Mesenteric fat pad (tissue), 1 donor: Measurements from ENCODE around the gene MRPS34. TPM values are rescaled to one million over a fixed set of nuclear protein-coding genes. Genes with fewer than 3 reads are reported as not detected.
A peak's percentile ranks its signal among the peaks of the same experiment; 100 is the strongest.

Experiments used
- DNase-seq: peaks from one replicate; pipeline ENCODE4 v3.0.0-alpha.2; 2020; ENCODE audit warnings: low spot score
- total RNA-seq: library from RNA; stranded (reverse); fragmentation: NEBNext Ultra II Directional; extraction: Animal tissue kit (Norgen Biotek cat#: 25700); gene quantifications from one replicate; pipeline ENCODE4 v1.2.1, GENCODE V29; 2021
- donor health status: DM: yes; HTN: yes; CAD: no.

The MRPS34 gene
- total RNA-seq, 1 donor from 2014 or later = 71.3 TPM

DNA sequence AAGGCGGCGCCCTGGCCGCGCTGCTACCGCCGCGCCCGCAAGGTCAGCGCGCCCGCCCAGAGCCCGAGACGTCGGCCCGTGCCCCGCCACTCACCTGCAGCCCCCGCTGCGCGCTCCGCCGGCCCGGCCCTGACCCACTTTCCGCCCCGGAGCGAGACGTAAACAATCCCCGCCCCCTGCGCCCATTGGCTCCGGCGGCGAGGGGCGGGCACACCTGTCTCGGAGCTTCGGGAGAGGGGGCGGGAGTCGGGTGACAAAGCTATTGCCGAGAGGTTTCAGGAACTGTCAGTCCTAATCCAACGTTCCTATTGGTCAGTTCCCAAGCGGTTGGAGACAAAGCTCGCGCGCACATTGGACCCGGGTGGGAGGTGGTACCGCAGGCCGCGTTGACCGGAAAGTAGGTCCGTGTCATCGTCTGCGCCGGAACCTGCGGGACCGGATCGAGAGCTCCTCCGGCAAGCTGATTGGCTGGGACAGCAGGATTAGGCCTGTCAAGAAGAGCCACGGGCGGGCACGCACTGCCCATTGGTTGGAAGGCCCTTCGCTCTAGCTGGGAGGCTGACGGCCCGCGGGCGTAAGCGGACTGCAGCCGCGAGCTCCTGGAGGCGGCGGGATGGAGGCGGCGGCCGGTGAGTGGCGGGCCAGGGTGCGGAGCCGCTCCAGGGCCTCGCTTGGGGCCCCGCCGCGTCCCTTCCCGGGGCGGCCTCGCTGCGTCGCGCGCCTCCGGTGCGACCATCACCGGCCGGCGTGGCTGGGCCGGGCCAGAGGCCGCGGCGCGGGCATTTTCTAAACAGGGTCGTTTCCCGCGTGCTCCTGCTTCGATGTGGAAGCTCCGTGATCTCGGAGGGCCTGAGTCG lies 9.7 kb upstream of the MRPS34 start, which contains the start of the genes NUBP2 and SPSB3:
Gene NUBP2, plus strand, starts transcription at position 553 of the 857 bp plus-strand sequence. Its CDS starts 61 bp downstream, at position 614.
Gene SPSB3, minus strand, starts transcription at position 164 of the 857 bp plus-strand sequence. CDS start 1,088 bp downstream, outside the sequence.
- DNase-seq = peak; percentile 100

- no peak for DNase-seq
Measured at GRCh38 chr16:1781758-1782407, 8.9 kb upstream of the MRPS34 start.

GRCh38 chr16:1781254-1781653 lies 8.3 kb upstream of the MRPS34 start:
- no peak for DNase-seq

GRCh38 chr16:1780677-1781072 lies 7.7 kb upstream of the MRPS34 start:
- DNase-seq = no peak

DNA sequence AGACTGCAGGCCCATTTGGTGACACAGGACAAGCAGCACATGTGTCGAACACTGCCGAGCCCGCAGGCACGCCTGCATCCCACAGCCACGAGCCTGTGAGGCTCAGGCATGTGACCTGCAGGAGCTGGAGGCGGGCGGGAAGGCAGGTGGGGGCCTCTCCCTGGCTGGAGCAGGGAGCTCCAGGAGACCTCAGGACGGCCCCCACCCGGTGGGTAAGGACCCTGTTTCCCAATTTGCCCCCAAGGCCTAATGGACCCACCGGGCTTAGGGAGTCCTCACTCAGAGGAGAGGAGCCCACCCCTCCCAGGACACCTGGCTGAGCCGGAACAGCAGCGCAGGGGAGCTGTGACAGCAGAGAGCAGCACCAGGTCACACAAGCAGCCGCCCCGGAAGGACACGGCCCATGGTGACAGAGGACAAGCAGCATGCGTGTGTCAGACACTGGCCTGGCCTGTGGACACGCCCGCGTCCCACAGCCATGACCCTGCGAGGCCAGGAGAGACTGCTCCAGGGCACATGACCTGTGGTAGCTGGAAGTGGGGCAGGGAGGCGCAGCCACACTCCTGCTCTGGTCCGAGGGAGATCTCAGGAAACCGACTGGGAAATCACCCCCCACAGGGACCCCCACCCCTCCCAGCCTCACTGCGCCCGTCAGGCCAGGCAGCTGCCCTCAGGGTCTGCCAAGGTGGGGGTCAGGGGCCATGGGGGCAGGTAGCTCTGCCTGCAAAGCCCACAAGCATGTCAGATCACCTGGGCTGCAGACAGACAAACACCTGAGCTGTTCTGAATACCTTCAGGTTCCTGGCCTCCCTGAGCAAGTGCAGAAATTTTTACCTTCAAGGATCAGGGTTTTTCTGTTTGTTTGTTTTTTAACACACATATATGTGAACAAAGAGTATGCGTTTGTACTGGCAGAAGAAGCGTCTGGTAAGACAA lies 7.1 kb upstream of the MRPS34 start:
- no peak for DNase-seq

DNA sequence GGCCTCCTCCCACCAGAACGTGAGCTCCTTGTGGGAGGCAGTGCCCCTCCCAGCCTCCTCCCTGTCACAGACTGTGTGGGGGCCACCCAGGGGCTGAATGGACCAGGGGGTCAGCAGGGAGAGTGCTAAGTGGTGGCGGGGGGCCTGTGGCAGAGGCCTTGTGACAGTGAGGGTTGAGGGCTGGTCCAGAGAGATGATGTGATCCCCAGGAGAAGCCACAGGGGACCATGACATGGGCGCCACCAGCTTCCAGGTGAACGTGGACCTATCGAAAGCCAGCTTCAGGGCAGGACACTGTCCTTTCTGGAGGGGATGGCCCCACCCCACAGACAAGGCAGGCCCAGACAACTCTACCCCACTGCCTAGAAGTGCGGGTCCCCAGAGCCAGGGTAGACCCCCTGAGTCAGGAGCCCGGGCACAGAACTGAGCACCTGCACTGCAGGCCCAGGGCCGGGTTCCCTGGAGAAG lies 6.3 kb upstream of the MRPS34 start:
- DNase-seq = no peak

- DNase-seq = no peak
Measured at GRCh38 chr16:1778200-1779179, 5.6 kb upstream of the MRPS34 start.

DNA sequence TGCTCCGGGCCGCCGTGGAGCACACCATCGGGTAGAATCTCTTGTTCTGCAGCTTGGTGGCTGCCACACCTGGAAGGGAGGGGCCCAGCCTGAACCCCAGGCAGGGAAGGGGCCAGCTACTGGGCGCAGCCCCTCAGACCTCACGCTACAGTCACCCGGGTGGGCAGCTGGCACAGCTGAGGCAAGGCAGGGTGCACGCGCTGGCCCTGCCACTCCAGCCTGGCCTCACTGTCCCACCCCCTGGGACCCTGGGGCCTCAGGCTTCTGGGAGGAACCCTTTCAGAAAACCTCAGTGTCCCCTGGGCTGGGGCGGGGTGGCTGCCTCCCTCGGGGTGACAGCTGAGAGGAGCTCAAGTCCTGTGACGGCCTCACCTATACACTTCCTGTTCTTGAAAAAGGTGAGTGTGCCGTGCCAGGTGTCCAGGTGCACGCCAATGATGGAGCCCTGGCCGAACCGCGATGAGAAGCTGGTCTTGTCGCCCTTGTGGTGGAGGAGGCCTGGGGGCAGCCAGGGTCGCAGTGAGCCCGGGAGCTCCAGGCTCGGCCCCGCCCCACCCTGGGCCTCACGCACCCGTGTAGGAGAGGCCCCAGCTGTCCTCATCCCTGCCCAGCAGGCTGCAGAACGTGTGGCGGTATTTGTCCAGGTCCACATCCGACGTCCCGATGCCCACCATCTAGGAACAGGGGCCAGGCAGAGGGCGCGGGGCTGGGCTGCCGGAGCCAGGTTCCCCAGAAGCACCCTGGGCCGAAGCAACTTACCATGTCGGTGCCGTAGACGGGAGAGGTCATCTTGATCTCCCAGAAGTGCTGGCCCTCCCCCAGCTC lies 4.7 kb upstream of the MRPS34 start:
- no peak for DNase-seq

DNA sequence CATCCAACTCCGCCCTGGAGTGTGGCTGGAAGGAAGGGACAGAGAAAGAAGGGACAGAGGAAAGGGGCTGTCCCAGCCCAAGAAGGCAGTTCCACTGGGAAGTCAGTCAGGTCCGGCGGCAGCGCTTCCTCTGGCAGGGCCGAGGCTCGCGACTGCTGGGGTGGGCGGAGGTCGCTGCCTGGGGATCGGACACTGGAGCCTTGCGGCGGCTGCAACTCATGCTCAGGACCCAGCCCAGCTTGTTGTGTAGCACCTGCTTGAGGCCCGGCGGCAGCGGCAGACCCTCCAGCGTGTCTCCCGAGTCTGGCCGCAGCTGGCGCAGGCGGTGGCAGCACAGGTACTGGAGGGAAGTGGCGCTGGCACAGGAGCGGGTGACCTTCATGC lies 4.0 kb upstream of the MRPS34 start:
- no peak for DNase-seq

DNA sequence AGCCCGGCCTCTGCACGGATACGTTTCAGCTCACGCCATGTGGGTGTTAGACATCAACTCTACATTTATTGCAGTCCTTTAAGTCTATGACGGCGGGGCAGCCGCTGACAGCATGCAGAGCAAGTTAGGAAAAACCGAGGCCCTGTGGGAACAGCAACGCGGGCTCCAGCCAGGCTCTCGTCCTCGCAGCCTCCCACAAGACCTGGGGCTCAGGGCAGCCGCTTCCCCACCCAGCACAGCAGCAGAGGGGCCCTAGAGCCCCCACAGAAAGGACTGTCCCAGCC lies 3.7 kb upstream of the MRPS34 start:
- no peak for DNase-seq

DNA sequence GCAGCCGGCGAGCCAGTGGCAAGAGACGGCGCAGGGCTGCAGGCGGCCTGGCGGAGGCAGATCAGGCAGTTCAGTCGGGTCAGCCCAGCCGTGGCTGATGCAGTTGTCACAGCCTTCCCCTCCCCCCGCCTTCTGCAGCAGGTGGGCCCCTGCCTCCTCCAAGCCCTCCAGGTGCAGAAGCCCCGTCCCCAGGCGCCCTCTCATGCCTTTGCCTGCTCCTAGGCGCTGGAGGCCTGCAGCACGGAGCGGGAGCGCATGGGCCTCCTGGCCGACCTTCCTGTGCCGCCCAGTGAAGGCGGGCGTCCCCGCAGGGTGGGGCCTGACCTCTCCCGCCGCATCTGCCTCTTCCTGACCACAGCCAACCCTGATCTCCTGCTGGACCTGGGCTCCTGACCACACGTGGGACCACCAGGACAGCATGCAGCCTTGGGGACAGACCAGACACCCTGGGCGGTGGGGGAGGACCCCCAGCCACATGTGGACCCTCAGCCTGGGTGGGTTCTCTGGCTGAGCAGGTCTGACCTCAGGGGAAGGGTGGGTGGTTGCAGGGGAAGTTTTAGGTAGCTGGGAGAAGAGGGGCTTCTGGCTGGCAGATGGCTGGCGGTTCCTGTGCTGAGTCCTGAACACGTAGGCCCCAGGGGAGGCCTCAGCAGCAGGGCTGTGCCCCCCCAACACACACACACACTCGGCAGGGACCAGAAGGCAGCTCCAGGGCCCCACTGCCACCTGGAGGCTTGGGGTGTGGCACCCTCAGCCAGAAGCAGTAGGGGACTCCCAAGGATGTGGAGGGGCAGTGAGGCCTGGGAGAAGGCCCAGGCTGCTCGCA lies 3.1 kb upstream of the MRPS34 start:
- no peak for DNase-seq

- DNase-seq = no peak
Measured at GRCh38 chr16:1775006-1775845, 2.3 kb upstream of the MRPS34 start.

DNA sequence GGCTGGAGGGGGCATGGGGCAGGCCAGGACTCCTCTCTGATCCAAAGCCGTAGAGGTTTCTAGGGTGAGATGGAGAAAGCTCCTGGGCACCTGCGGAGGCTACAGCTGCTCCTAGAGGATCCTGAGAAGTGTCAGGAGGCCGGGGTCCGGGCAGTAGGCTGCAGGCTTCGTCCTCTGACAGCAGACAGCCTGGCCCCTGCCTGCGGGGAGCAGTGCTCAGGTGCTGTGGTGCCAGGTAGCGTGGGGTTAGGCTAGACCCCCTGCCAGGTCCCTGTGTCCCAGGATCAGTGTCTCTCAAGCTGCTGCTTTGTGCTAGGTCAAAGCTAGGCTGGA lies 1.5 kb upstream of the MRPS34 start:
- DNase-seq = no peak

GRCh38 chr16:1773703-1774447 lies 941 bp upstream of the MRPS34 start:
- no peak for DNase-seq

GRCh38 chr16:1772362-1772907 lies 499 bp downstream of the MRPS34 start, which contains the start of gene EME2:
Gene EME2, plus strand, starts transcription at chr16:1772810. Its CDS starts 418 bp downstream, at chr16:1773228.
- no peak for DNase-seq

DNA sequence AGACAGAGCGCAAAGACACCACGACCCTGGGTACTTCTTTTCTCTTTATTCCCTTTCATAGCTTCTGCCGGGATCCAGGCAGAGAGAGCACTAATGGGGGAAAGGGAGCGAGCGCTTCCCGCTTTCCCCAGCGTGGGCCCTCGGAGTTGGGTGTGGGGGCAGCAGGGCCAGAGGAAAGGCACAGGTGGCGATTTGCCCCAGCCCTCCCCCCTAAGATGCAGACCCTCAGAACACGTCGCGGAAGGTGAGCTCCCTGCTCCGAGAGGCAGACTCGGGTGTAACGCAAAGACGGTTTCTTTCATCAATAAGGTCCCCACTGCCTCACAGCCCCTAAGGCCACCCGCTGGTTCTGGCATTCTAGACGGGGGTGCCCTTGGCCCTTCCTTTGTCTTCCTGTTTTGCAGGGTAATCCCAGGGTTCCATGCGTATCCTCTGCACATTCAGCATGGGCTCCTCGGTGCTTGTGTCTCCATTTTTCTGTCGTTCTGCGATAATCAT lies 1.0 kb downstream of the MRPS34 start:
- no peak for DNase-seq
